Mesothelial cell of epicardium (in vitro differentiated cells): Measurements from ENCODE around the gene HDAC1. TPM values are rescaled to one million over a fixed set of nuclear protein-coding genes. Genes with fewer than 3 reads are reported as not detected.
A peak's percentile ranks its signal among the peaks of the same experiment; 100 is the strongest.

Experiments used
- DNase-seq, 2 experiments: peaks; one replicate each; pipeline ENCODE4 v3.0.0; 2021; ENCODE audit warnings: low spot score in 2 of 2; ENCODE audit not compliant: unreplicated experiment in 2 of 2
- H3K27ac Mint-ChIP-seq: 2 replicates; pipeline ENCODE4 v1.8.0; 2021; ENCODE audit warnings: mixed read lengths
- H3K27me3 Mint-ChIP-seq: 2 replicates; pipeline ENCODE4 v1.8.0; 2021; ENCODE audit warnings: low read depth, mixed read lengths
- H3K36me3 Mint-ChIP-seq: 2 replicates; pipeline ENCODE4 v1.8.0; 2021; ENCODE audit warnings: mixed read lengths
- H3K4me1 Mint-ChIP-seq: 2 replicates; pipeline ENCODE4 v1.8.0; 2021; ENCODE audit warnings: mixed read lengths
- H3K4me3 Mint-ChIP-seq: 2 replicates; pipeline ENCODE4 v1.8.0; 2021; ENCODE audit warnings: mild to moderate bottlenecking, moderate library complexity, mixed read lengths
- H3K9me3 Mint-ChIP-seq: 2 replicates; pipeline ENCODE4 v1.8.0; 2021; ENCODE audit warnings: mixed read lengths
- CTCF ChIP-seq: fragments of 200-600 bp; sonication (generic); IDR thresholded peaks from one replicate; pipeline ENCODE4 v1.5.0; 2021; ENCODE audit warnings: antibody characterized with exemption; ENCODE audit not compliant: unreplicated experiment
- total RNA-seq: library from RNA; stranded (reverse); gene quantifications from 3 replicates; pipeline ENCODE4 v1.2.1, GENCODE V29; 2021

HDAC1 gene
- total RNA-seq, 1 donor from 2014 or later: 131 TPM

- H3K4me3 Mint-ChIP-seq: no peak overlapping the region
- no peaks in the 10 kb centered on the region for H3K9me3 Mint-ChIP-seq
- H3K27ac Mint-ChIP-seq: no peak overlapping the region
- no peaks in the 10 kb centered on the region for H3K27me3 Mint-ChIP-seq
- no peak for TF ChIP-seq CTCF
- no peak for DNase-seq
- peaks cover 38% of the 10 kb centered on the region for H3K4me1 Mint-ChIP-seq
- no peaks in the 10 kb centered on the region for H3K36me3 Mint-ChIP-seq
These were observed 57.4 kb downstream of the HDAC1 start for GRCh38 chr1:32349211-32349708.

- H3K9me3 Mint-ChIP-seq: no peaks in the 10 kb centered on the region
- peak in 1 of 2 experiments; percentile 66 for DNase-seq
- peaks cover 35% of the 10 kb centered on the region for H3K4me1 Mint-ChIP-seq
- H3K4me3 Mint-ChIP-seq: peak overlapping the region; percentile 84
- peak overlapping the region; percentile 85 for H3K27ac Mint-ChIP-seq
- H3K36me3 Mint-ChIP-seq: peaks cover 9% of the 10 kb centered on the region
- peak; percentile 56 for TF ChIP-seq CTCF
- H3K27me3 Mint-ChIP-seq: no peaks in the 10 kb centered on the region
These were observed 59.0 kb downstream of the HDAC1 start for GRCh38 chr1:32350785-32351398.

- Mint-ChIP-seq H3K4me3 (peak overlapping the region; percentile 84), H3K36me3 (peaks cover 9% of the 10 kb centered on the region), H3K27me3 (no peaks in the 10 kb centered on the region), H3K27ac (peak overlapping the region; percentile 85), H3K4me1 (peaks cover 28% of the 10 kb centered on the region), H3K9me3 (no peaks in the 10 kb centered on the region)
- TF ChIP-seq CTCF: no peak
- peak; percentile 92 to 94 for DNase-seq
These were observed 59.7 kb downstream of the HDAC1 start for GRCh38 chr1:32351399-32352238.

GRCh38 chr1:32352239-32352745, 60.4 kb downstream of the HDAC1 start:
- no peak for TF ChIP-seq CTCF
- H3K4me1 Mint-ChIP-seq: peaks cover 28% of the 10 kb centered on the region
- H3K27ac Mint-ChIP-seq: peak overlapping the region; percentile 83
- peaks cover 9% of the 10 kb centered on the region for H3K36me3 Mint-ChIP-seq
- peak overlapping the region; percentile 56 for H3K4me3 Mint-ChIP-seq
- no peaks in the 10 kb centered on the region for H3K9me3 Mint-ChIP-seq
- no peak for DNase-seq
- H3K27me3 Mint-ChIP-seq: no peaks in the 10 kb centered on the region

- Mint-ChIP-seq H3K9me3 (no peaks in the 10 kb centered on the region), H3K27ac (peak overlapping the region; percentile 95), H3K4me3 (peak overlapping the region; percentile 56), H3K36me3 (peaks cover 9% of the 10 kb centered on the region), H3K4me1 (peaks cover 28% of the 10 kb centered on the region), H3K27me3 (no peaks in the 10 kb centered on the region)
- DNase-seq: no peak
- TF ChIP-seq CTCF: no peak
These were observed 61.0 kb downstream of the HDAC1 start for GRCh38 chr1:32352831-32353383.
